ENCODE results near the gene EIF4E1B. TPM values are rescaled to one million over a fixed set of nuclear protein-coding genes. Genes with fewer than 3 reads are reported as not detected.
"Not testable (repeated sequence)": the region's sequence is repeated elsewhere in the genome, so short reads cannot be mapped to it uniquely, and the experiment has no call there.

The EIF4E1B gene
- total RNA-seq, 4 donors from 2014 or later: not detected

DNA sequence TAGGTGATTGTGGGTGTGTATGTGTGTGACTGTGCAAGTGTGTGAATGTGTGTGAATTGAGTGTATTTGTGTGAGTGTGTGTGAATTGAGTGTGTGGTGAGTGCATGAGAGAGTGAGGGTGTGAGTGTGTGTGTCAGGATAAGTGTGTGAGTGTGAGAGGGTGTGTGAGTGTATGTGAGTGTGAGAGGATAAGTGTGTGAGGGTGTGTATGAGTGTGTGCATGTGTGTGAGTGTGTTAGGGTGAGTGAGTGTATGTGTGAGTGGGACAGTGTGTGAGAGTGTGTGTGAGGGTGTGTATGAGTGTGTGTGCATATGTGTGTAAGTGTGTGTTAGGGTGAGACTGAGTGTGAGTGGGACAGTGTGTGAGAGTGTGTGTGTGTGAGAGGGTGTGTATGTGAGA is 42.2 kb upstream of the EIF4E1B start:
- Histone ChIP-seq H3K27me3 (peaks cover 13% of the 10 kb centered on the region), H3K4me1 (no peaks in the 10 kb centered on the region), H3K36me3 (no peaks in the 10 kb centered on the region), H3K27ac (no peak overlapping the region), H3K4me3 (no peak overlapping the region), H3K9me3 (peaks cover 0 to 25% (median 0%) of the 10 kb centered on the region in 3 donors)
- TF ChIP-seq CTCF (IDR thresholded peaks at IDR 0.05): no peak
- no peak for TF ChIP-seq POLR2AphosphoS5 (IDR thresholded peaks at IDR 0.05)
- no peak for TF ChIP-seq POLR2A (IDR thresholded peaks at IDR 0.05)
- no peak for TF ChIP-seq EP300 (IDR thresholded peaks at IDR 0.05)
- ATAC-seq: no peak

GRCh38 chr5:176589039-176589769 is 41.3 kb upstream of the EIF4E1B start:
- Histone ChIP-seq H3K27me3 (peaks cover 22% of the 10 kb centered on the region), H3K4me1 (no peaks in the 10 kb centered on the region), H3K36me3 (no peaks in the 10 kb centered on the region), H3K9me3 (peaks cover 0 to 18% (median 0%) of the 10 kb centered on the region in 3 donors), H3K27ac (no peak overlapping the region), H3K4me3 (no peak overlapping the region)
- TF ChIP-seq POLR2AphosphoS5 (IDR thresholded peaks at IDR 0.05): no peak
- no peak for TF ChIP-seq CTCF (IDR thresholded peaks at IDR 0.05)
- no peak for TF ChIP-seq EP300 (IDR thresholded peaks at IDR 0.05)
- no peak for TF ChIP-seq POLR2A (IDR thresholded peaks at IDR 0.05)
- ATAC-seq: no peak
- 80 to 92% methylated on average over 3 to 5 of the region's 31 CpGs for WGBS, 2 donors (ENCODE audit: low coverage in 1 of 2)

DNA sequence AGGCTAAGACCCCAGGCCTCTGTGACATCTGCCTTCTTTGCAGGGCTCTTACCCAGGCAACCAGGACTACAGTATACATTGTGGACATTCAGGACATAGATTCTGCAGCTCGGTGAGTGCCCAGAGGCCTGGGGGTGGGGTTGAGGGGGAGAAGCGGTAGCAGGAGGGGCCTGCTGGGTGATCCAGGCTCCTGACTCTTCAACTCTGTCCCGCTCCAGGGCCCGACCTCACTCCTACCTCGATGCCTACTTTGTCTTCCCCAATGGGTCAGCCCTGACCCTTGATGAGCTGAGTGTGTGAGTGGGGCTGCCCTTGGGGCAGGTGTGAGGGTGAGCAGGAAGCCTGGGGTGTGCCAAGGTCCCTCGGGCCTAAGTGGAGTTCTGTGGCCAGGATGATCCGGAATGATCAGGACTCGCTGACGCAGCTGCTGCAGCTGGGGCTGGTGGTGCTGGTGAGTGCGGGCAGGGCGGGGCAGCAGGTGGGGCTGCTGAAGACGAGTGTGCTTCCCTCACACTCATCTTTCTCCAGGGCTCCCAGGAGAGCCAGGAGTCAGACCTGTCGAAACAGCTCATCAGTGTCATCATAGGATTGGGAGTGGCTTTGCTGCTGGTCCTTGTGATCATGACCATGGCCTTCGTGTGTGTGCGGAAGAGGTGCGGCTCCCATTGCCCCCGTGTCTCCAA is 40.3 kb upstream of the EIF4E1B start:
- ATAC-seq: no peak
- 100% methylated on average over 1 of the region's 17 CpGs; no CpG with 5 or more reads in 1 of the 2 donors for WGBS, 2 donors (ENCODE audit: low coverage in 1 of 2)
- TF ChIP-seq EP300 (IDR thresholded peaks at IDR 0.05) (no peak), CTCF (IDR thresholded peaks at IDR 0.05) (no peak), POLR2A (IDR thresholded peaks at IDR 0.05) (no peak), POLR2AphosphoS5 (IDR thresholded peaks at IDR 0.05) (no peak)
- no peak overlapping the region for H3K4me3 ChIP-seq
- peaks cover 0 to 9% (median 0%) of the 10 kb centered on the region in 3 donors for H3K9me3 ChIP-seq
- H3K27ac ChIP-seq: no peak overlapping the region
- H3K36me3 ChIP-seq: no peaks in the 10 kb centered on the region
- H3K4me1 ChIP-seq: no peaks in the 10 kb centered on the region
- peaks cover 32% of the 10 kb centered on the region for H3K27me3 ChIP-seq

GRCh38 chr5:176591667-176592066 is 38.8 kb upstream of the EIF4E1B start:
- H3K9me3 ChIP-seq, H3K27ac ChIP-seq, H3K4me1 ChIP-seq, ATAC-seq, H3K4me3 ChIP-seq, H3K36me3 ChIP-seq: not testable (repeated sequence)
- H3K27me3 ChIP-seq: peaks cover 41% of the 10 kb centered on the region
- 4 to 10% methylated on average over 2 of the region's 2 CpGs for WGBS, 2 donors (ENCODE audit: low coverage in 1 of 2)

- Histone ChIP-seq H3K4me3 (no peak overlapping the region), H3K4me1 (peaks cover 0 to 14% (median 3%) of the 10 kb centered on the region in 3 donors), H3K27ac (no peak overlapping the region), H3K36me3 (no peaks in the 10 kb centered on the region), H3K9me3 (no peaks in the 10 kb centered on the region), H3K27me3 (peaks cover 47% of the 10 kb centered on the region)
- TF ChIP-seq POLR2A (IDR thresholded peaks at IDR 0.05): no peak
- TF ChIP-seq POLR2AphosphoS5 (IDR thresholded peaks at IDR 0.05): no peak
- WGBS, 2 donors (ENCODE audit: low coverage in 1 of 2): 94 to 96% methylated on average over 3 of the region's 3 CpGs
- no peak for ATAC-seq
Measured at GRCh38 chr5:176592573-176592972, 37.9 kb upstream of the EIF4E1B start.
